ENCODE results near the gene TMEM201. TPM values are rescaled to one million over a fixed set of nuclear protein-coding genes. Genes with fewer than 3 reads are reported as not detected.

TMEM201 gene
- total RNA-seq, 2 donors from 2014 or later = 16.5 to 51.0 TPM

DNA sequence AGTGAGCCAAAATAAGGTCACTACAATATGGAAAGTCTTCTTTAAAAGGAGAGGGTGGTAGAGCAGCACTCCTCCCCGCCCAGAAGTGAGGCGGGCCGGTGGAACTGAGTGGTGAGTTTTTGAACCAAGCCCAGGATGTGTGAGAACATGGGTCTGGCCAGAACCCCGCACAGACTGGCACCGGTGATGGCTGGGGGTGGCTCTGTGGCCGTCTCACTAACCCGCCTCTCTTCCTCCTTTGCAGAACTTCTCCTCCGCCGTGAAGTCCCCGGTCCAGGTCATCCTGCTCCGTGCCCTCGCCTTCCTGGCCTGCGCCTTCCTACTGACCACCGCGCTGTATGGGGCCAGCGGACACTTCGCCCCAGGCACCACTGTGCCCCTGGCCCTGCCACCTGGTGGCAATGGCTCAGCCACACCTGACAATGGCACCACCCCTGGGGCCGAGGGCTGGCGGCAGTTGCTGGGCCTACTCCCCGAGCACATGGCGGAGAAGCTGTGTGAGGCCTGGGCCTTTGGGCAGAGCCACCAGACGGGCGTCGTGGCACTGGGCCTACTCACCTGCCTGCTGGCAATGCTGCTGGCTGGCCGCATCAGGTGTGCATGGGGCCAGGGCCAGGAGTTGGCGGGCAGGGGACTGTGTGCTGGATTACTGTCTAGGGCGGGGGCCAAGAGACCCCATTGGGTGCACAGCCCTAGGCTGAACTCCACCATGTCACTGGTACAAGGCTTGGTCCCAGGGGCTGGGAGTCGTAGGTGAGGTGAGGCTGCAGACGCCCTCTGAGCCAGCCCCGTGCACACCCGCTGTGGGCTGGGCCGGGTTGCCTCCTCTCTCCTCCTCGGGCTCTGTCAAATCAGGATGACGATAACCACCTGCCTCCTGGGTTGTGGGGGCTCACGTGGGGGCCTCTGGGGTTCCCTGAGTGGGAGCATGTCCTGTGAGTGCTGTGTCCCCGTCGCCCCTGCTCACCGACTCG, 12.4 kb downstream of the TMEM201 start:
- Mint-ChIP-seq H3K4me1 (ENCODE audit: low read depth in 2 of 2) (no peaks in the 10 kb centered on the region), H3K4me3 (no peak overlapping the region), H3K36me3 (no peaks in the 10 kb centered on the region), H3K9me3 (no peaks in the 10 kb centered on the region), H3K27me3 (no peaks in the 10 kb centered on the region), H3K27ac (no peak overlapping the region)
- DNase-seq (ENCODE audit: low spot score) = peak; percentile 59
- ATAC-seq = no peak

GRCh38 chr1:9601942-9602793, 13.5 kb downstream of the TMEM201 start:
- ATAC-seq = peak in 1 of 2 donors; percentile 18
- Mint-ChIP-seq H3K9me3 (no peaks in the 10 kb centered on the region), H3K4me1 (ENCODE audit: low read depth in 2 of 2) (no peaks in the 10 kb centered on the region), H3K36me3 (no peaks in the 10 kb centered on the region), H3K4me3 (no peak overlapping the region), H3K27ac (no peak overlapping the region), H3K27me3 (no peaks in the 10 kb centered on the region)
- peak; percentile 44 for DNase-seq (ENCODE audit: low spot score)

- H3K9me3 Mint-ChIP-seq = no peaks in the 10 kb centered on the region
- H3K4me3 Mint-ChIP-seq = no peak overlapping the region
- H3K4me1 Mint-ChIP-seq (ENCODE audit: low read depth in 2 of 2) = no peaks in the 10 kb centered on the region
- DNase-seq (ENCODE audit: low spot score) (peak; percentile 25), ATAC-seq (no peak)
- no peaks in the 10 kb centered on the region for H3K27me3 Mint-ChIP-seq
- H3K27ac Mint-ChIP-seq = no peak overlapping the region
- H3K36me3 Mint-ChIP-seq = no peaks in the 10 kb centered on the region
These were observed 14.1 kb downstream of the TMEM201 start for GRCh38 chr1:9602794-9603167.

DNA sequence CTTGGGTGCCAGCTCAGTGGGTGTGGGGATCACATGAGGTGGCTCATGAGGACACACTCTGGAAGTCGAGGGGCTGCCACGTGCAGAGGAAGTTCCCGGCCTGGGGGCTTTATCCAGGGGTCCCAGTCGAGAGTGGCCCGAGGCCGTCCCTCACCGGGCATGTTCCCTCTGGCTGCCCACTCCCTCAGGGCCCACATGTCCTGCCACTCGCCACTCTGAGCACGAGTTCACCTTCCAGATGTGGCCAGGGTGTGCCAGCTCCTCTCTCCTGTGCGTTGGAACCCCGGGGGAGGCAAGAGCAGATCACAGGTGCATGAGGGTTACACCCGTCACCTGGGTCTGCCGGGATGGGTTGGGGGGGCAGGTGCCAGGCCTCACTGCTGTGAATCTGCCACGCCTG, 14.6 kb downstream of the TMEM201 start:
- Mint-ChIP-seq H3K4me3 (no peak overlapping the region), H3K4me1 (ENCODE audit: low read depth in 2 of 2) (no peaks in the 10 kb centered on the region), H3K36me3 (no peaks in the 10 kb centered on the region), H3K27me3 (no peaks in the 10 kb centered on the region), H3K9me3 (no peaks in the 10 kb centered on the region), H3K27ac (no peak overlapping the region)
- ATAC-seq (no peak), DNase-seq (ENCODE audit: low spot score) (no peak)

- no peak for ATAC-seq
- Mint-ChIP-seq H3K9me3 (no peaks in the 10 kb centered on the region), H3K4me1 (ENCODE audit: low read depth in 2 of 2) (no peaks in the 10 kb centered on the region), H3K36me3 (no peaks in the 10 kb centered on the region), H3K4me3 (no peak overlapping the region), H3K27ac (no peak overlapping the region), H3K27me3 (no peaks in the 10 kb centered on the region)
- DNase-seq (ENCODE audit: low spot score) = peak; percentile 48
These were observed 15.3 kb downstream of the TMEM201 start for GRCh38 chr1:9603766-9604753.

DNA sequence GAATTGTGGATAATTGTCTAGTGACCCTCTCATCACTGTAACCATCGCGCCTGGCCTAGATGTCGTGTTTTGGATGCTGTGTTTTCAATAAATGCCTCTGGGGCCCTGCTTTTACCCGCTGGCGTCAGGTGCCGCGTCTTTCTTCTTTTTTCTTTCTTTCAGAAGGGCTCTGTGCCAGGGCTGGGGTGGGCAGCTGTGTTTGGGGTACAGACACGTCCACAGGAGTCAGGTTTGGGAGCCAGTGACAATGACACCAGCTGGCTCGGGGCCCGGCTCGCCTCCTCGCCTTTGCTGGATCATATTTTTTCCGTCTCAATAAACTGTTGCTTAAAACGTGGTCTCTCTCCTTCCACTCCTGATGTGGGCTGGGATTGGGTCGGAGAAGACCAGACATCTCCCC, 16.1 kb downstream of the TMEM201 start:
- H3K9me3 Mint-ChIP-seq = no peaks in the 10 kb centered on the region
- DNase-seq (ENCODE audit: low spot score) (peak; percentile 39), ATAC-seq (no peak)
- no peak overlapping the region for H3K27ac Mint-ChIP-seq
- no peaks in the 10 kb centered on the region for H3K27me3 Mint-ChIP-seq
- H3K36me3 Mint-ChIP-seq = no peaks in the 10 kb centered on the region
- no peak overlapping the region for H3K4me3 Mint-ChIP-seq
- H3K4me1 Mint-ChIP-seq (ENCODE audit: low read depth in 2 of 2) = no peaks in the 10 kb centered on the region

GRCh38 chr1:9605946-9606455, 17.3 kb downstream of the TMEM201 start:
- no peak overlapping the region for H3K4me3 Mint-ChIP-seq
- ATAC-seq (no peak), DNase-seq (ENCODE audit: low spot score) (peak; percentile 34)
- H3K27ac Mint-ChIP-seq = no peak overlapping the region
- no peaks in the 10 kb centered on the region for H3K4me1 Mint-ChIP-seq (ENCODE audit: low read depth in 2 of 2)
- no peaks in the 10 kb centered on the region for H3K9me3 Mint-ChIP-seq
- no peaks in the 10 kb centered on the region for H3K36me3 Mint-ChIP-seq
- H3K27me3 Mint-ChIP-seq = no peaks in the 10 kb centered on the region

- no peak overlapping the region for H3K4me3 Mint-ChIP-seq
- no peaks in the 10 kb centered on the region for H3K9me3 Mint-ChIP-seq
- H3K36me3 Mint-ChIP-seq = no peaks in the 10 kb centered on the region
- no peak overlapping the region for H3K27ac Mint-ChIP-seq
- DNase-seq (ENCODE audit: low spot score) = peak; percentile 29
- ATAC-seq = no peak
- no peaks in the 10 kb centered on the region for H3K27me3 Mint-ChIP-seq
- H3K4me1 Mint-ChIP-seq (ENCODE audit: low read depth in 2 of 2) = no peaks in the 10 kb centered on the region
These were observed 17.7 kb downstream of the TMEM201 start for GRCh38 chr1:9606458-9606857.

- H3K9me3 Mint-ChIP-seq = no peaks in the 10 kb centered on the region
- no peaks in the 10 kb centered on the region for H3K4me1 Mint-ChIP-seq (ENCODE audit: low read depth in 2 of 2)
- no peaks in the 10 kb centered on the region for H3K27me3 Mint-ChIP-seq
- H3K27ac Mint-ChIP-seq = no peak overlapping the region
- no peaks in the 10 kb centered on the region for H3K36me3 Mint-ChIP-seq
- DNase-seq (ENCODE audit: low spot score) (no peak), ATAC-seq (no peak)
- no peak overlapping the region for H3K4me3 Mint-ChIP-seq
These were observed 18.2 kb downstream of the TMEM201 start for GRCh38 chr1:9606948-9607347.

DNA sequence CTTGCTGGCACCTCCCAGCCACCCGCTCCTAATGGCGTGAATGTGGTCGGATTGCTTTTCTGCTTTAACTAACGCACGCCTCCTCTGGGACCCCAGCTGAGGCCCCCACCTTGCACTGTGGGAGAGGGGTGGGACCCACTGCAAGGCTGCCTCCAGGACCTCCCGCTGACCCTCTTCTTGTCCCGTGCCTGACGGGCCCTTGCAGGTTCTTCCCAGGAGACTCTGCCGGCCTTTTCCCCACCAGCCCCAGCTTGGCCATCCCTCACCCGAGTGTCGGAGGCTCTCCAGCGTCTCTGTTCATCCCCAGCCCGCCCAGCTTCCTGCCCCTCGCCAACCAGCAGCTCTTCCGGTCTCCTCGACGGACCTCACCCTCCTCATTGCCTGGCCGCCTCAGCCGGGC, 18.6 kb downstream of the TMEM201 start:
- Mint-ChIP-seq H3K27me3 (no peaks in the 10 kb centered on the region), H3K27ac (no peak overlapping the region), H3K9me3 (no peaks in the 10 kb centered on the region), H3K4me3 (no peak overlapping the region), H3K36me3 (no peaks in the 10 kb centered on the region), H3K4me1 (ENCODE audit: low read depth in 2 of 2) (no peaks in the 10 kb centered on the region)
- DNase-seq (ENCODE audit: low spot score) (no peak), ATAC-seq (no peak)

- Mint-ChIP-seq H3K36me3 (no peaks in the 10 kb centered on the region), H3K4me1 (ENCODE audit: low read depth in 2 of 2) (no peaks in the 10 kb centered on the region), H3K27me3 (no peaks in the 10 kb centered on the region), H3K4me3 (no peak overlapping the region), H3K9me3 (no peaks in the 10 kb centered on the region), H3K27ac (no peak overlapping the region)
- no peak for DNase-seq (ENCODE audit: low spot score)
- no peak for ATAC-seq
These were observed 21.3 kb downstream of the TMEM201 start for GRCh38 chr1:9609998-9610397.

DNA sequence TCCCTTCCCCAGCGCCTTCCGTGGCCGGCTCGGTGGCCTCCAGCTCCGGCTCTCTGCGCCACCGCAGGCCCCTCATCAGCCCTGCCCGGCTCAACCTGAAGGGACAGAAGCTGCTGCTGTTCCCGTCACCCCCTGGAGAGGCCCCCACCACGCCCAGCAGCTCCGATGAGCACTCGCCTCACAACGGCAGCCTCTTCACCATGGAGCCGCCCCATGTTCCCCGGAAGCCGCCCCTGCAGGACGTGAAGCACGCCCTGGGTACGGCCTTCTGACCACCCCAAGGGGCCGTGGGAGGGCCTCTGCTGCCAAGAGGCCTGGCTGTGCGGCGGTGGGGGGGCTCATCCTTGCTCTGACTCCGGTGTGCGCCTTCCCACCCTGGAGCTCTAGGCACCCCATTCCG, 21.8 kb downstream of the TMEM201 start:
- Mint-ChIP-seq H3K27ac (no peak overlapping the region), H3K4me1 (ENCODE audit: low read depth in 2 of 2) (no peaks in the 10 kb centered on the region), H3K36me3 (no peaks in the 10 kb centered on the region), H3K9me3 (no peaks in the 10 kb centered on the region), H3K4me3 (no peak overlapping the region), H3K27me3 (no peaks in the 10 kb centered on the region)
- DNase-seq (ENCODE audit: low spot score) (no peak), ATAC-seq (no peak)

- Mint-ChIP-seq H3K27me3 (no peaks in the 10 kb centered on the region), H3K36me3 (no peaks in the 10 kb centered on the region), H3K9me3 (no peaks in the 10 kb centered on the region), H3K4me1 (ENCODE audit: low read depth in 2 of 2) (no peaks in the 10 kb centered on the region), H3K4me3 (no peak overlapping the region), H3K27ac (no peak overlapping the region)
- ATAC-seq (no peak), DNase-seq (ENCODE audit: low spot score) (no peak)
These were observed 23.0 kb downstream of the TMEM201 start for GRCh38 chr1:9611716-9612115.

Measured in natural killer cell treated with Interleukin-12 subunit alpha and Interleukin-12 subunit beta and Interleukin-15 and Interleukin-18, amount 100 ng/mL, for 72 hours (primary cell).